ENCODE measurements around the gene KLF6. TPM values are rescaled to one million over a fixed set of nuclear protein-coding genes. Genes with fewer than 3 reads are reported as not detected.

Gene KLF6
- total RNA-seq, 1 experiment from 2014 or later = 27.7 TPM

DNA sequence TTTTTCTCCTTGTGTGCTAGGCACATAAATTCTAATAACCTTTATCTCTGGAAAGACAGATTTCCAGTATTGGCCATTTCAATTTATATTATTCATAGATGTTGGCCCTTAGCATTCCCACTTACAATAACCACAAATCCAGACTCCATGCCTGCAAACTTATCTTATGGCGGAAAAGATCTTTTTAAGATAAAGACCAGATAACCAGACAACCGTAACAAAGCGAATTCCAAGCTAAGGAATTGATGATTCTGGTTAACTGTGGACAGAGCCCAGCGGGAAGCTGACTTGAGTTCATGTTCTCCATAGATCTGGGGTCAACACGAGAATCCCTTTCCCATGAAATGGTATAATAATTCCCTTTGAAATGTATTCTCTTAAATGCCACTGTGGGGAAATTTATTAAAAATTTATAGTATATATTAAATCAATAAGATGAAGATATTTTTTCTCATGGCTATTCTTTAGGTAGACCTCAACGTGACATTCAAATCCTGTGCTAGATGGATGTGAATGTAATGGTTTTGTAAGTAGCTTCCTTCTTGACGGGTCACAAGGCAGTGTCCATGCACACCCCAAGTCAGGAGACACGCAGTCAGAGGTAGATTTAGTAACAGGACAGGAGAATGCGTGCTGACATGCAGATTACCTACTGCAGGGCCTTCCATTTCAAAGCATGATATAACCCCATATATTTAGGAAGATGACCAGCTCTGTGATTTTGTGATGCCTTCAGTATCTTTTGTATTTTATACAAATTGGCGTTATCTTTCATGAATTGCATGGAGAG, 37.7 kb upstream of the KLF6 start:
- no peak overlapping the region for H3K27ac ChIP-seq
- CTCF ChIA-PET = interaction anchor here (0.8 kb wide), 1 partner anchor 574 kb away, joined by 6 read pairs; no protein-coding TSS in a partner anchor
- no peak for DNase-seq
- H3K4me1 ChIP-seq (replicated peaks; ENCODE audit: insufficient read depth) = peaks cover 22% of the 10 kb centered on the region
- BruUV-seq (replicated peaks) = no TSS peak
- no peak overlapping the region for H3K4me2 ChIP-seq
- no peak overlapping the region for H3K4me3 ChIP-seq
- H3K27me3 ChIP-seq (ENCODE audit: insufficient read depth, low read depth) = no peaks in the 10 kb centered on the region
- TF ChIP-seq CTCF (conservative IDR thresholded peaks at IDR 0.05) (no peak), EZH2 (IDR thresholded peaks at IDR 0.05; ENCODE audit: low read depth) (no peak)
- no peaks in the 10 kb centered on the region for H4K20me1 ChIP-seq (ENCODE audit: insufficient read depth)
- no peaks in the 10 kb centered on the region for H3K36me3 ChIP-seq (ENCODE audit: low read depth)
- no peaks in the 10 kb centered on the region for H3K79me2 ChIP-seq (ENCODE audit: low read depth)
- H2AFZ ChIP-seq = no peak overlapping the region
- H3K9me2 ChIP-seq (ENCODE audit: insufficient read depth) = no peaks in the 10 kb centered on the region
- POLR2A ChIA-PET (ENCODE audit: unreplicated experiment) = interaction anchor here (0.6 kb wide), 1 partner anchor 12 kb away, joined by 4 read pairs; no protein-coding TSS in a partner anchor
- peaks cover 9% of the 10 kb centered on the region; the same call in 1 of the 2 replicates for H3F3A ChIP-seq (ENCODE audit: insufficient read depth, low read depth)
- intact Hi-C loops (cut with micrococcal nuclease; ENCODE audit: unreplicated experiment) = no loop called here
- no peaks in the 10 kb centered on the region for H3K9me3 ChIP-seq (ENCODE audit: insufficient read depth, low read depth)

DNA sequence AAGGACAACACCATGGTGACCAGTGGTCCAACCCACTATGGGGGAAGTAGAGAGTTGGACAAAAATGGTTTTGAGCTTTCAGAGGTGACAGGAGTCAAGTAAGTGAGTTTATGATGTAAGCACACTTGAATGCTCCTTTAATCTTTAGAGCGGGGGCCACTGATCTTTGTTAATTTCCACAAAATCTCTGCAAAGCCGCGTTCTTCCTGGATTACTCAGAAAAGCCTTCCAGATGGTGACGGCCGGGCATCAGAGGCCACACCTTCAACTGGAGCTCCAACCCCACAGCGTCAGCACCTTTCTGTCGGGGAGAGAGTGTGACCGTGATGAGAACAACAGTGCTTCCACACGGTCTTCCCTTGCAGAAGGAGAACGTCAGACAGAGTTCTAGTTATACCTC, 35.2 kb upstream of the KLF6 start:
- no peaks in the 10 kb centered on the region for H3F3A ChIP-seq (ENCODE audit: insufficient read depth, low read depth)
- CTCF ChIA-PET = no interaction called here
- DNase-seq = no peak
- POLR2A ChIA-PET (ENCODE audit: unreplicated experiment) = interaction anchor here (0.7 kb wide), 1 partner anchor 9 kb away, joined by 4 read pairs; no protein-coding TSS in a partner anchor
- no peaks in the 10 kb centered on the region for H3K79me2 ChIP-seq (ENCODE audit: low read depth)
- H3K27me3 ChIP-seq (ENCODE audit: insufficient read depth, low read depth) = no peaks in the 10 kb centered on the region
- H3K4me1 ChIP-seq (replicated peaks; ENCODE audit: insufficient read depth) = peaks cover 11% of the 10 kb centered on the region
- no peak overlapping the region for H3K4me2 ChIP-seq
- H3K36me3 ChIP-seq (ENCODE audit: low read depth) = no peaks in the 10 kb centered on the region
- intact Hi-C loops (cut with micrococcal nuclease; ENCODE audit: unreplicated experiment) = no loop called here
- H4K20me1 ChIP-seq (ENCODE audit: insufficient read depth) = no peaks in the 10 kb centered on the region
- no peaks in the 10 kb centered on the region for H3K9me3 ChIP-seq (ENCODE audit: insufficient read depth, low read depth)
- no peak for TF ChIP-seq CTCF (conservative IDR thresholded peaks at IDR 0.05)
- no peak for TF ChIP-seq EZH2 (IDR thresholded peaks at IDR 0.05; ENCODE audit: low read depth)
- H3K9me2 ChIP-seq (ENCODE audit: insufficient read depth) = no peaks in the 10 kb centered on the region
- no peak overlapping the region for H2AFZ ChIP-seq
- H3K27ac ChIP-seq = no peak overlapping the region
- no peak overlapping the region for H3K4me3 ChIP-seq
- BruUV-seq (replicated peaks) = no TSS peak

- H3K36me3 ChIP-seq (ENCODE audit: low read depth) = no peaks in the 10 kb centered on the region
- ChIA-PET POLR2A (ENCODE audit: unreplicated experiment) (interaction anchor here (0.6 kb wide), 1 partner anchor 129 kb away, joined by 7 read pairs; no protein-coding TSS in a partner anchor), CTCF (no interaction called here)
- H3K27ac ChIP-seq = no peak overlapping the region
- DNase-seq = no peak
- peaks cover under 1% of the 10 kb centered on the region; the same call in 1 of the 2 replicates for H3K4me1 ChIP-seq (replicated peaks; ENCODE audit: insufficient read depth)
- no peaks in the 10 kb centered on the region for H4K20me1 ChIP-seq (ENCODE audit: insufficient read depth)
- H3F3A ChIP-seq (ENCODE audit: insufficient read depth, low read depth) = no peaks in the 10 kb centered on the region
- H3K79me2 ChIP-seq (ENCODE audit: low read depth) = no peaks in the 10 kb centered on the region
- no TSS peak for BruUV-seq (replicated peaks)
- no peaks in the 10 kb centered on the region for H3K9me3 ChIP-seq (ENCODE audit: insufficient read depth, low read depth)
- intact Hi-C loops (cut with micrococcal nuclease; ENCODE audit: unreplicated experiment) = no loop called here
- no peak overlapping the region for H3K4me3 ChIP-seq
- H3K9me2 ChIP-seq (ENCODE audit: insufficient read depth) = no peaks in the 10 kb centered on the region
- H2AFZ ChIP-seq = no peak overlapping the region
- H3K4me2 ChIP-seq = no peak overlapping the region
- TF ChIP-seq EZH2 (IDR thresholded peaks at IDR 0.05; ENCODE audit: low read depth) (no peak), CTCF (conservative IDR thresholded peaks at IDR 0.05) (no peak)
- no peaks in the 10 kb centered on the region for H3K27me3 ChIP-seq (ENCODE audit: insufficient read depth, low read depth)
Measured at GRCh38 chr10:3816995-3817394, 32.0 kb upstream of the KLF6 start.
